Endothelial cell of umbilical vein (primary cell): ENCODE data around the gene TMPRSS15. TPM values are rescaled to one million over a fixed set of nuclear protein-coding genes. Genes with fewer than 3 reads are reported as not detected.

Source experiments
- BruUV-seq: library from RNA; stranded (reverse); fragments of 400-500 nt; replicated peaks from 2 replicates; lab custom pipeline; 2021; lab: Mats Ljungman, UMichigan
- CTCF ChIA-PET: fragments of 300-600, 350-600 bp; sonication (Branson Sonifier 250); formaldehyde crosslinking; loops from one replicate; lab custom pipeline; 2021; ENCODE audit warnings: antibody characterized with exemption, inconsistent platforms; lab: Charles Lee
- POLR2A ChIA-PET: fragments of 300-600, 350-600 bp; sonication (Branson Sonifier 250); formaldehyde crosslinking; loops from one replicate; lab custom pipeline; 2021; ENCODE audit warnings: antibody characterized with exemption, inconsistent platforms; lab: Charles Lee
- DNase-seq: peaks from one replicate; pipeline ENCODE4 v3.0.0-alpha.2; 2011; ENCODE audit warnings: low read depth, low spot score
- FAIRE-seq: peaks from 2 replicates; lab custom pipeline; 2011; peaks lifted over from hg19 to GRCh38; lab: Jason Lieb, UNC
- H2AFZ ChIP-seq: 2 replicates; pipeline ENCODE4 v1.6.0; 2012; ENCODE audit warnings: low read depth, low read length, control low read depth, inconsistent platforms
- H3K27ac ChIP-seq: 2 replicates; pipeline ENCODE4 v1.5.1; 2011; ENCODE audit warnings: low read depth, mild to moderate bottlenecking, control low read depth, low read length, moderate library complexity; ENCODE audit not compliant: insufficient read depth
- H3K27me3 ChIP-seq, 2 experiments: 2 replicates each; pipeline versions ENCODE4 v1.6.0 to v1.6.1; 2011; ENCODE audit warnings: low read length in 2 of 2, mixed read lengths in 1 of 2; ENCODE audit not compliant: control insufficient read depth in 2 of 2, insufficient read depth in 2 of 2
- H3K36me3 ChIP-seq, 2 experiments: 2 replicates in 1 of 2; 3 replicates in 1 of 2; pipeline ENCODE4 v1.5.1; 2011; ENCODE audit warnings: low read length in 2 of 2, mild to moderate bottlenecking in 1 of 2, moderate library complexity in 1 of 2; ENCODE audit not compliant: control insufficient read depth in 2 of 2, insufficient read depth in 2 of 2; ENCODE audit errors: extremely low read depth in 1 of 2
- H3K4me1 ChIP-seq: 3 replicates; pipeline ENCODE4 v1.5.1; 2011; ENCODE audit warnings: mild to moderate bottlenecking, low read length; ENCODE audit not compliant: control insufficient read depth, insufficient read depth; ENCODE audit errors: extremely low read depth
- H3K4me2 ChIP-seq: 2 replicates; pipeline ENCODE4 v1.6.1; 2011; ENCODE audit warnings: low read length, control low read depth, mixed read lengths; ENCODE audit not compliant: insufficient read depth
- H3K4me3 ChIP-seq, 3 experiments: fragments of 200-600 bp in 1 of 3; sonication (generic), shearing (Covaris generic) in 1 of 3; replicated peaks in 1 of 3; 2 replicates each; pipeline ENCODE4 v1.5.1; 2011 to 2016; ENCODE audit warnings: control low read depth in 3 of 3, low read length in 3 of 3, mild to moderate bottlenecking in 2 of 3, inconsistent platforms in 1 of 3, low read depth in 1 of 3, moderate library complexity in 1 of 3; ENCODE audit not compliant: insufficient read depth in 1 of 3
- H3K79me2 ChIP-seq: 2 replicates; pipeline ENCODE4 v1.6.0; 2012; ENCODE audit warnings: low read length, inconsistent platforms; ENCODE audit not compliant: control insufficient read depth, insufficient read depth
- H3K9ac ChIP-seq: replicated peaks from 2 replicates; pipeline ENCODE3; 2011; ENCODE audit warnings: low read length, control low read depth; ENCODE audit not compliant: insufficient read depth; ENCODE audit errors: extremely low read depth
- H3K9me1 ChIP-seq: replicated peaks from 3 replicates; pipeline ENCODE4 v1.6.0; 2011; ENCODE audit warnings: mild to moderate bottlenecking, low read length; ENCODE audit not compliant: control insufficient read depth, insufficient read depth; ENCODE audit errors: extremely low read depth
- H3K9me3 ChIP-seq: replicated peaks from 2 replicates; pipeline ENCODE4 v1.5.1; 2012; ENCODE audit warnings: low read length, inconsistent platforms; ENCODE audit not compliant: control insufficient read depth, insufficient read depth
- H4K20me1 ChIP-seq: replicated peaks from 2 replicates; pipeline ENCODE3; 2011; ENCODE audit warnings: mild to moderate bottlenecking, low read length; ENCODE audit not compliant: control insufficient read depth, insufficient read depth; ENCODE audit errors: extremely low read depth
- EZH2 ChIP-seq: IDR thresholded peaks from 2 replicates; pipeline ENCODE4 v1.6.1; 2012; ENCODE audit warnings: borderline replicate concordance, low read depth, mild to moderate bottlenecking, moderate library complexity, low read length, inconsistent platforms; ENCODE audit not compliant: severe bottlenecking
- FOS ChIP-seq: IDR thresholded peaks from 2 replicates; pipeline ENCODE4 v1.6.1; 2011; ENCODE audit warnings: mild to moderate bottlenecking, low read length, moderate library complexity, borderline replicate concordance; ENCODE audit not compliant: insufficient read depth
- GATA2 ChIP-seq: IDR thresholded peaks from 2 replicates; pipeline ENCODE4 v1.7.0; 2011; ENCODE audit warnings: low read depth, mild to moderate bottlenecking, moderate library complexity, mixed read lengths, low read length; ENCODE audit not compliant: insufficient read length, insufficient read depth
- JUN ChIP-seq: IDR thresholded peaks from 2 replicates; pipeline ENCODE4 v1.6.1; 2011; ENCODE audit warnings: borderline replicate concordance, low read depth; ENCODE audit not compliant: insufficient read length, insufficient read depth
- MYC ChIP-seq: IDR thresholded peaks from one replicate; pipeline ENCODE4 v1.6.1; 2011; ENCODE audit warnings: mild to moderate bottlenecking, low read depth, low read length
- POLR2A ChIP-seq: IDR thresholded peaks from 2 replicates; pipeline ENCODE4 v1.6.1; 2012; ENCODE audit warnings: low read depth, mild to moderate bottlenecking, control low read depth, low read length
- POLR2AphosphoS5 ChIP-seq: IDR thresholded peaks from 2 replicates; pipeline ENCODE4 v1.6.1; 2012; ENCODE audit warnings: low read depth, mild to moderate bottlenecking, control low read depth, low read length, moderate library complexity; ENCODE audit not compliant: insufficient read depth
- dilution Hi-C: fragments of 300-500 bp; cut with MboI; formaldehyde crosslinking; loops from one replicate; pipeline ENCODE4 v1.15.0; 2019; ENCODE audit warnings: low sequenced_read_pairs; ENCODE audit not compliant: extremely low pct_ligation_motif_present
- intact Hi-C: fragments of 100-400 bp; cut with micrococcal nuclease; formaldehyde crosslinking; loops from one replicate; pipeline ENCODE4 v1.10.0; 2022
- polyA plus RNA-seq, 4 experiments: library from polyadenylated mRNA; depleted of rRNA in 3 of 4; stranded (reverse) in 3 of 4; unstranded in 1 of 4; fragments of >200 nt; gene quantifications; 2 replicates each; pipeline versions ENCODE4 v1.2.1 to v1.2.3, GENCODE V29; 2011 to 2012; ENCODE audit warnings: missing spikeins in 1 of 4
- total RNA-seq: library from RNA; stranded (reverse); gene quantifications from 2 replicates; pipeline ENCODE4 v1.2.3, GENCODE V29; 2021
- TF ChIP-seq, protein P1 (sequence below), 2 donors: IDR thresholded peaks; 1 replicate in 1 of 2; 2 replicates in 1 of 2; pipeline ENCODE4 v1.5.1; 2011; ENCODE audit warnings: low read length in 2 of 2, mild to moderate bottlenecking in 2 of 2, moderate library complexity in 2 of 2, control low read depth in 1 of 2, inconsistent platforms in 1 of 2, low read depth in 1 of 2; ENCODE audit not compliant: insufficient read depth in 1 of 2; ENCODE audit errors: extremely low read depth in 1 of 2
- TF ChIP-seq, protein P2 (sequence below): IDR thresholded peaks from 2 replicates; pipeline ENCODE4 v1.6.1; 2011; ENCODE audit not compliant: insufficient read depth, insufficient read length

Gene TMPRSS15
- total and polyA plus RNA-seq, 2 donors (not counting 3 experiments of a cell fraction or from before 2014, with no cell fraction given) = not detected

DNA sequence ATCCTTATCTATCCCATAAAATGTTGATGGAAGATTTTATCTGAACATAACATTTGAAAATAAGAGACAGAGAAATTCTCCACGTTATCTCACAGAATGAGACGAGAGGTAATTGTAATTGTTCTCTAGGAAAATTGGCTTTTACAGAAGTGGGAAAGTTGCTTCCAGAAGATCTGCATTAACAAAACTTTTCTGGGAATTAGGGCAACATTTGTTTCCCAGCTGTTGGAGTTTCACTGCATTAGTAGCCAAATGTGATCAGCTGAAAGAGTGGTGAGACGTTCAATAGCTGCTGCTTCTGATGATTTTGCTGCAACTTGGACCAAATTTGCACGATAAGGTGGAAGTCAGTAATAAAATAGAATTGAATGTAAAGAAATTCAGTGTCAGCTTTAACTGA, 151.3 kb downstream of the TMPRSS15 start:
- no peaks in the 10 kb centered on the region for H3K9me1 ChIP-seq
- no peak for TF ChIP-seq GATA2
- TF ChIP-seq, protein P1, sequence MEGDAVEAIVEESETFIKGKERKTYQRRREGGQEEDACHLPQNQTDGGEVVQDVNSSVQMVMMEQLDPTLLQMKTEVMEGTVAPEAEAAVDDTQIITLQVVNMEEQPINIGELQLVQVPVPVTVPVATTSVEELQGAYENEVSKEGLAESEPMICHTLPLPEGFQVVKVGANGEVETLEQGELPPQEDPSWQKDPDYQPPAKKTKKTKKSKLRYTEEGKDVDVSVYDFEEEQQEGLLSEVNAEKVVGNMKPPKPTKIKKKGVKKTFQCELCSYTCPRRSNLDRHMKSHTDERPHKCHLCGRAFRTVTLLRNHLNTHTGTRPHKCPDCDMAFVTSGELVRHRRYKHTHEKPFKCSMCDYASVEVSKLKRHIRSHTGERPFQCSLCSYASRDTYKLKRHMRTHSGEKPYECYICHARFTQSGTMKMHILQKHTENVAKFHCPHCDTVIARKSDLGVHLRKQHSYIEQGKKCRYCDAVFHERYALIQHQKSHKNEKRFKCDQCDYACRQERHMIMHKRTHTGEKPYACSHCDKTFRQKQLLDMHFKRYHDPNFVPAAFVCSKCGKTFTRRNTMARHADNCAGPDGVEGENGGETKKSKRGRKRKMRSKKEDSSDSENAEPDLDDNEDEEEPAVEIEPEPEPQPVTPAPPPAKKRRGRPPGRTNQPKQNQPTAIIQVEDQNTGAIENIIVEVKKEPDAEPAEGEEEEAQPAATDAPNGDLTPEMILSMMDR (IDR thresholded peaks at IDR 0.05; ENCODE audit: extremely low read depth in 1 of 2, insufficient read depth in 1 of 2, low read depth in 1 of 2, low read length in 2 of 2) = no peak
- TF ChIP-seq, protein P2, sequence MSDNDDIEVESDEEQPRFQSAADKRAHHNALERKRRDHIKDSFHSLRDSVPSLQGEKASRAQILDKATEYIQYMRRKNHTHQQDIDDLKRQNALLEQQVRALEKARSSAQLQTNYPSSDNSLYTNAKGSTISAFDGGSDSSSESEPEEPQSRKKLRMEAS = no peak
- no peak for TF ChIP-seq JUN
- TF ChIP-seq POLR2AphosphoS5 = no peak
- no peak for TF ChIP-seq POLR2A
- TF ChIP-seq EZH2 = no peak
- no peak for TF ChIP-seq MYC
- TF ChIP-seq FOS = no peak
- no peak for DNase-seq

More for the DNA sequence above, 151.3 kb downstream of the TMPRSS15 start:
- ChIA-PET POLR2A (no interaction called here), CTCF (interaction anchor here (0.7 to 2.4 kb wide), 3 partner anchors 13 to 211 kb away, joined by 3 to 10 read pairs (median 3); no protein-coding TSS in a partner anchor)
- H3K27me3 ChIP-seq = no peaks in the 10 kb centered on the region
- no peaks in the 10 kb centered on the region for H4K20me1 ChIP-seq
- H2AFZ ChIP-seq = no peak overlapping the region
- H3K9ac ChIP-seq = no peak overlapping the region
- no peak overlapping the region for H3K27ac ChIP-seq
- H3K4me2 ChIP-seq = no peak overlapping the region
- dilution Hi-C loops = no loop called here
- intact Hi-C loops = no loop called here
- BruUV-seq = no TSS peak
- no peaks in the 10 kb centered on the region for H3K79me2 ChIP-seq
- no peak for FAIRE-seq
- H3K4me3 ChIP-seq = no peak overlapping the region
- no peaks in the 10 kb centered on the region for H3K9me3 ChIP-seq
- no peaks in the 10 kb centered on the region for H3K36me3 ChIP-seq
- no peaks in the 10 kb centered on the region for H3K4me1 ChIP-seq
